CD4-positive, alpha-beta T cell treated with Interleukin-15 for 1 hour (primary cell): ENCODE measurements around the gene PPP2R2B.
"Not testable (repeated sequence)": the region's sequence is repeated elsewhere in the genome, so short reads cannot be mapped to it uniquely, and the experiment has no call there.

Experiments used
- DNase-seq: peaks from one replicate; pipeline ENCODE4 v3.0.0-alpha.2; 2020

Gene PPP2R2B

DNA sequence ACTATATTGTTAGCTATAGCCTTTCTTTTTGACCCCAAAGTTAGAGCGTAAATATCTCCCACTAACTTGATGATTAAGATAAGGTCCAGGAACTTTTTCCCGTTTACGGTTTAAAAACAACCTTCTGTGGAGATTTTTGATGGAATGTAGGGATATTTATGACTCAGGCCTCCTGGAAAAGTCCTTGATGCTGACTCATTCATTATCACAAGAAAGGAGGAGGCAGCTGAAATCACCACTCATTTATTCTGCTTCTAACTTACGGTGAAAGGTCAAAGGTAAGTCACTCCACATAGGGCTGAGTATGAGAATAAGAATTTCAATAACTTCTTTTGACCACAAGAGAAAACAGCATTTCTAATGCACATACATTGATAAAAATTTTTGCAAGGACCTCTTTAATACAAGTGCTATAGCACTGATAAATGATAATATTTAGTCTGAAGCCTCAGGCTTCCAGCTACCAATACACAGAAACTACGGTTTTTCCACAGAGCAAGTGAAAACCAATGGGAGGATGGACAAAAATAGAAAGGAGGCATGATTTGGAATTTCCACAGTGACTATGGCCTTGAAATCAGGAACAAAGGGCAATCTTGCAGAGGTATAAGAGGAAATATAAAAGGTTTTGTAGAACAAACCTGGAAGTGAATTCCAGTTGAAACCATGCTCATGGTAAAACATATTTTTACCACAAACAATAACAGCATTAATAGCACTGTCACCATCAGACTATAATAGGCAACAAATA, 146.5 kb downstream of the PPP2R2B start:
- no peak for DNase-seq

DNA sequence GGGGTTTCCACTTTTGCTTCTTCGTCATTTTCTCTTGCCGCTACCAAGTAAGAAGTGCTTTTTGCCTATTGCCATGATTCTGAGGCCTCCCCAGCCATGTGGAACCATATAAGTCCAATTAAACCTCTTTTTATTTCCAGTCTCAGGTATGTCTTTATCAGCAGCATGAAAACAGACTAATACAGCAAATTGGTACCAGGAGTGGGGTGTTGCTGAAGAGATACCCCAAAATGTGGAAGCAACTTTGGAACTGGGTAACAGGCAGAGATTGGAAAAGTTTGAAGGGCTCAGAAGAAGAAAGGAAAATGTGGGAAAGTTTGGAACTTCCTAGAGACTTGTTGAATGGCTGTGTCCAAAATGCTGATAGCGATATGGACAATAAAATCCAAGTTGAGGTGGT, 149.8 kb downstream of the PPP2R2B start:
- DNase-seq = not testable (repeated sequence)

DNA sequence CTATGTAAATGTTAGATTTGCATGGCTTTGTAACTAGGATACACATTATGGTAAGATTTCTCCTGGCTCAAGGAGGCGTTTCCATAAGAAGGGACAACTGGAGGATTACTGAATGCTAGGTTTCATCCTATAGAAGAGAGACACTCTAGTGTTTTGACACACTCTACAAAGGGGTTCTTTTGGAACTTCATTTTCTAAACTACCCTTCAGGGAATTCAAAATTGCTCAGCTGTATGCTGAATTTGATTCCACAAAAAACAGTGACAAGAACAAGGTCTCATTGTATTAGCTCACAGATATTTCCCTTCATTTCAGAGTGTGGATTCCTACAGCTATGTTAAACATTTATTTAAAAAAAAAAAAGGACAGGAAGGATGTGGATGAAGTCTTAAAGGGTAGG, 151.7 kb downstream of the PPP2R2B start:
- DNase-seq = no peak

DNA sequence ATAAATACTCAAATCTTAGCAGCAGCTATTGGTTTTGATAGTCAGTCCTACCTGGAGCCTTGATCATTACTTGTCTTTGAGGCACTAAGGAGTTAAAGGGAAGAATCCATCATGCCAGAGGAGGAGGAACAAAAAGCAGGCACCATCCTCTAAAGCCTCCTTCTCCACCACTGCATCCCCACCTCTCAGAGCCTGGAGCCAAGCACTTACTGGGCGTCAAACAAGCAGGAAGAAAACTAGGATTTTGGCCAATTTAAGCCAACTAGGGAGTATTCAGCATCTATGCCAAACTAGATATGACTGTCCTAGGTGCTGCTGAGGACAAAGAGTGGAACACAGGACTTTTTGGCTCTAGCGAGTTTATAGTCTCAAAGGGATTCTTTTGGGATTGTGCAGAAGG, 152.5 kb downstream of the PPP2R2B start:
- DNase-seq = no peak

DNA sequence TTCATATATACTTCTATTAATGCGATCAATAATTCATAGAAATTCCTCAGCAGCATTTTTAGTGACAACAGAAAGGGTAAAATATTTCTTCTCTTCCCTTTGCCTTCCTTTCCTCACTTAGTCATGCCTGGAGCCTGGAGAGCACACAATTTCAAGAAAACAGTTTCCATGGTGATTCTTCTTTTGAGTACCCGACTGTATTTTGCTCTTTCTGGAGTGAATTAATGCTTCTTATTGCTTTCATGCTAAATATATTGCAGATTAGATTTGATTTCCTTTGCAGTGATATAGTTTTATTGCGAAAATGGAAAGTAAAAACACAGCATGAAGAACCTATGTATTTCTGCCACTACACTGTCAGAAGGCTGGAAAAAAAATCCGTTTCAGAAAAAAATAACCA, 153.5 kb downstream of the PPP2R2B start:
- DNase-seq = no peak

DNA sequence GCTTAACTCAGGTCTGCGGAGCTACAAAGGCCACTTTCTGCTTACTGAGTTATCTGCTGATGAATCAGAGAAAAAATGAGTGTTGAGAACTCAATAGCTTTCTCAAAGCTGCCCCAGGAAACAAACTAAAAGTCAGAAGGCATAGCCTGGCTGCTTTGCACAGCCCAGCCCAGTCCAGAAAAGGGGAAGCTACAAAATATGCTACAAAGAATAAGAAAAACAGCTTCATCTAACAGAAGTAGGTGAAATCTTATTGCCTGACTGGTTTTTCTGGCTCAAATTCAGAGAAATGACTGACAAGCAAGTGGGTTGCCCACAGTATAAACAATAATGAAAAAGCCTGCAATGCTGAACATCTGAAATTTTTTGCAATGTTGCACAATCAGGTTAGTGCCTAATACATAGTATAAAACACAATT, 156.2 kb downstream of the PPP2R2B start:
- DNase-seq = no peak

DNA sequence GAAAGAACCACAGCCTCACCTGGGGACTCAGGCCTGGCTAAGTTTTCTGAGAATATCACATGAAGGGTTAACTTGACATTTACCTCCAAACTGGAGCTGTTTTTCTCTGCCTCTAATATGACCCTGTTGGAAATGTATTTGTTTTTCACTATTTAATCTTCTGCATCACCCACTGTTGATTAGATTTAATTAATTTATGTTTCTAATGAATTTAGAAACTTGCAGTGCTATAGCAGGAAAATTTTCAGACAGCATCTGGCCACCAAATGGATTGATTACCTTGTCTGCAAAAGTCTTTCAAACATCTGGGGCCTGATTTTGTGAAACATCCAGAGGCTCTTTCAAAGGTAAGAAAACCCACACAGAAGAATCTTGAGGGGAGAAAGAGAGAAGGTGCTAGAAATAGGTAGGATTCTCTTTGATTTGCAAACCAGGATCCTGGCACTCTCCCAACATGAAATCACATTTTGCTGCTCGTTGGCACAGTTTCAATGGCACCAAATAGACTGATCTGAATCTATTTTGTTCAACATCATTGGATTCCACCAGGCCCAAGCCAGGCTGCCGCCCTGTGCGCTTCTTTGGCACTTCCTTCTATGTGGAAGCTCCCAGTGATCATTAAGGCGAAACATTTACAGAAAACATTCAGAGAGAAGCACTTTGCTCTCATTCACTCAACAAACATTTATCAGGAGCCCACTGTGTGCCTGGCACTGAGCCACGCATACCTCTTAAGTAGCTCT, 157.3 kb downstream of the PPP2R2B start:
- DNase-seq = no peak

DNA sequence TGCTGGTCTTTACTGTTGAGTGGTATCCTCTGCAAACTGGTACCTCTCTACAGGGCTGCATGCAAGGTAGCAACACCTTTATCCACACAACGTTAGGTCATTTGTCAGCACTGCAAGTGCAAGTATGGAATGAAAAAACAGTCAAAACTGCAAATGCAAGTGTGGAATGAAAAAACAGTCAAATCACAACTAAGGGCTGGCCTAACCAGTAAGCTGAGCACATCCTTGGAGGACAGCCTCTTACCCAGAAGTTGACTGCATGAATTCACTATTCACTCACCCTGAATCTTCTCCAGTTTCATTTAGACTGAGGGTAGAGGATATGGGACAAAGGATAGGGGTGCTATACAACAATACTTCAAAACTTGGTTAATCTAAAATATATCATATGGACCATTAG, 158.4 kb downstream of the PPP2R2B start:
- no peak for DNase-seq

DNA sequence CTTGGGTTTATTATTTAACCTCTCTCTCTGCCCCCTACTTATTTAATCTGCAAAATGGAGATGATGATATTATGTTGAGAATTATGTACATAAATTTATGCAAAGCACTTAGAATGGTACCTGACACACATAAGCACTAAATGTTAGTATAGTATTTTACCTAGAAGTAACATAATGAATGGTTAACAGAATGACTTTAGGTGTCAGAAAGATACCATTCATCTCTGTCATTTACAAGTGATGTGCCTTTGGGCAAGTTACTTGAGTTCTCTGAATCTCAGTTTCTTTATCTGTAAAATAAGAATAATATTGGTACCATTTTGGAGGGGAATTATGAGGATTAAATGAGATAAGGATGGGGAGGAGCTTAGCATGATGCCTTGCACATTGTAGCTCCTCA, 159.4 kb downstream of the PPP2R2B start:
- DNase-seq = no peak

DNA sequence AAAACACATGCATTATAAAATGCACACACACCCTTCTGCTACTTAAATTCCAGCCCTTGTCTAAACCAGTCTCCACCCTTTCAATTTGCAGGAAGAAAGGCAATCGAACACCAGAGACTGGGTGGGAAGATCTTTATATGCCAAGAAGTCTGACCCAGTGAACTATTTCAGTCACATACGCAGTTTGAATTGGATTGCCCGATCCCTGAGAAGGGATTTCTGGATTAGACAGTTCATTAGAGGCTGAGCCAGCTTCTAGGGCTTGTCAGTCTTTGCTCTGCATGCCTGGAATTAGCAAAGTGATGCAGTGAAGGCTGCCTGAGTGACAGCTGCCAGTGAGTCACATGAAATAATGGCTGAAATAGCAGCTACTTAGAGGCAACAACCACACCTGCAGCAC, 159.9 kb downstream of the PPP2R2B start:
- DNase-seq = no peak

DNA sequence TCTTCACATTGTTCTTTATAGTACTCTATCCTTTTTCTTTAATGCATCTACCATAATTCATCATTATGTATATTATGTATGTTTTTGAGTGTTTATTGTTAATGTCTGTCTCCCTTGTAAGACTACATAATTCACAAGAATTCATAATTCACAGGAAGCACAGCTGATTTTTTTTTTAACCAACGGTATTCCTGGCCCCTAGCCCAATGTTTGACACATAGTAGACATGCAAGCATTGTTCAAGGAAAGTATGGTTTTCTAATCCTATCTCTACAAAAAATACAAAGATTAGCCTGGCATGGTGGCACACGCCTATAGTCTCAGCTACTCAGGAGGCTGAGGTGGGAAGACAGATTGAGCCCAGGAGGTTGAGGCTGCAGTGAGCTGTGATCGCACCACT, 160.6 kb downstream of the PPP2R2B start:
- DNase-seq = no peak

DNA sequence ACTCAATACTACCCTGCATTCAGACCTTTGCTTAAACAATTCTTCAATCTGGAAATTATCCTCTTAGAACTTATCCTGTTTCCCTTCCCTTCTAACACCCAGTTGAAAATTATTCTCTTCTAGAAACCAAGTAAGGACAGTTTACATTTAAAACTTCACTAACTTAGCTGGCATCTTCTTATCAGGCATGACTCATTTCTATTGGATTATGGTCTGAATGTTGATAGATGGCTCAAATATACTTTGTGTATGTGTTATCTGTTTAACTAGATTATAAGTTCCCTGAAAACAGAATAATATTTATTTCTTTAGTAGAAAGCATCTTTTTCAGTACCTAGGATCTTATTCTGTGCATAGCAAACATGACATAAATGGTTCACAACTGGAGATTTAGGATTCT, 161.9 kb downstream of the PPP2R2B start:
- no peak for DNase-seq

DNA sequence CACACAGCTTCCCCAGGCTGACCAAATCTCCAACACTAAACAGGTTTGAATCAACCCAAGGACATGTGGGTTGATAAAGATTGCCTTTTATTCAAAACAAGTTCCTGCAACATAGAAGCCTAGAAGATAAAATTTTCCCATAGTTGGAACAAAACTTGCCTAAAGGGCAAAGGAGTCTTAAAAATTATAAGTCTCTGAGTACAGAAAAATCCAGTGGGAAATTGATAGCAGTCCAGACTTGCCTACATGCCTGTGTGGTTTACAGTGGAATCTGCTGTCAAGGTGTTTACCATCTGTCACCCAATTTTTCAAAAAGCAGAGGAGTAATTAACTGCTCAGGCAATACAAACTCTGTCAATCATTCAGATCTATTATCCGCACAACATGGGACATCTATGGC, 168.2 kb downstream of the PPP2R2B start:
- no peak for DNase-seq

DNA sequence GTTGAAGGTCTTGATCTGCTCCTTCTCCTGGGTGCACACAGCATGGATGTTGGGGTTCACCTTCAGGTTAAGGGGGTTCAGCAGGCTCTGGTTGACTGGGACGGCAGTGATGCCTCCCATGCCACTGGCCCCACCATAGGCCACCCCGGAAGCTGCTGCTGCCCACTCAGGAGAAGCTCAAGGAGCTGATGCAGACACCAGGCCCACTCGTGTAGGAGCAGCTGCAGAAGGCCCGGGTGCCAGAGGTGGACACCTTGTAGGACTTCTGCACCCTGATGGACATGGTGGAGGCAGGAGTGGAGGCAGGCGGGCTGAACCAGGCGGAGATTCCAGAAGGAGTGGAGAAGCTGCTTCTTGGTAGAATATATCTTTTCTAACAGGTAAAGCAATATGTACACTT, 171.2 kb downstream of the PPP2R2B start:
- no peak for DNase-seq

DNA sequence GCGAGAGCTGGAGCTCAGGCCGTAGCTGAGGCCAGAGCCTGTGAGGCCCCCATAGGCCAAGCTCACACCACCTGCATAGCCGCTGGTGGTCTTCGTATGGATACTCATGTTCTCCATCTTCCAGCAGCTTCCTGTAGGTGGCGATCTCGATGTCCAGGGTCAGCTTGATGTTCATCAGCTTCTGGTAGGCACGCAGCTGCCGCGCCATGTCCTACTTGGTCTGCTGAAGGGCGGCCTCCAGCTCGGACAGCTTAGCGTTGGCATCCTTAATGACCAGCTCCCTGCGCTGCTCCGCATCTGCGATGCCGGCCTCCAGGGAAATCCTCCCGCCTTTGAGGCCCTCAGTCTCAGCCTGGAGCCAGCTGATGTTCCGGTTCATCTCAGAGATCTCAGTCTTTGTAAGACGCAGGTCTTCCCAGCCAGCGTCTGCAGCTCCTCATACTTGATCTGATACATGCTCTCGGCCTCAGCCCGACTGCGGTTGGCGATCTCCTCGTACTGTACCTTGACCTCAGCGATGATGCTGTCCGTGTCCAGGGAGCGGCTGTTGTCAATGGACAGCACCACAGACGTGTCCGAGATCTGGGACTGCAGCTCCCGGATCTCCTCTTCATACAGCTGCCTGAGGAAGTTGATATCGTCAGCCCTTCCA, 172.1 kb downstream of the PPP2R2B start:
- no peak for DNase-seq

DNA sequence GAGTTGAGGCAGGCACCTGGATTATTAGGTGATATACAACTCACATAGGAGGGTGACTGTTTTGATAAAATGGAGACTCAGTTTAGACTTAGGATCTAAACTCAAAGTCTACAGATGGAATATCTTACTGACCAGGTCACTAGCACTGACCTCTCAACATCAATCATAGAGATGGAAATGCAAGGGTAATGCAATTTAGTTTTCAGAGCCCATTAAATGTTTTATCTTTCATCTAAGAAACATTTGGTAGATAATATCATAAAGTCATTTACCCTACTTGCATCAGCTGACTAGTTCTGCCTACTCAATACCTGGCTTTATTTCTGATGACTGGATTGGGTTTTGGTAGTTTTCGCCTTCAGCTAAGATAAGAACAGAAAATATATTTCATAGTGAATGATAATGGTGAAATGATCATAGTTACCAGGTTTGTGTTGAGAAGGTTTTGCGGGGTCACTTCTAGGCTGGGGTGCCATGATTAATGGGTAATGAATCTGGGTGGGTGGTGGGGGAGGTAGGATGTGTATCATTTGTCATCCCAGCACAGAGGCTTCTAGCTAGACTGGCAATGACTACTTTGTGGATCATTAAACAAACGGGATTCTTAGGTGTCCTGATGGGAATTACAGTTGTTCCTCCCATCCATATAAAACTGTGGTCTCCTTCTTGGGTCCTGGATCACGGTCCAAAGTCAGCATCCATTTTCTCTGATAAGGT, 173.4 kb downstream of the PPP2R2B start:
- DNase-seq = no peak

DNA sequence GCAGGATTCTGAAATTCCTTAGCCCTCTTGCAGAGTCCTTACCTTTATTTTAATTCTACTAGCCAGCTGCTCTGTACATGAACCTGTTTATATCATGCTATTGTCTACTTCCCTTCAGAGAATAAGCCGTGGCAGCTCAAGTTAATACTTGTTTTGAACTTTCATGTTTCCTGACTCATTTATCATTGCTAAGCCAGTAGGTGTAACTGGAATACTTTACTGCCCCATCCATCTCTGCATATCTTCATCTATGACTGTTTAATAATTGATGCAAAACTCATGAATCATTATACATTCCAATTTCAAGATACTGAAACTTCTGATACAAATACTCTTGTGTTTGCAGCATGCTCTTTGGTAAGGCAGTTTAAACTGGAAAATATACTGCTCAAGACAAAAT, 174.7 kb downstream of the PPP2R2B start:
- DNase-seq = no peak

DNA sequence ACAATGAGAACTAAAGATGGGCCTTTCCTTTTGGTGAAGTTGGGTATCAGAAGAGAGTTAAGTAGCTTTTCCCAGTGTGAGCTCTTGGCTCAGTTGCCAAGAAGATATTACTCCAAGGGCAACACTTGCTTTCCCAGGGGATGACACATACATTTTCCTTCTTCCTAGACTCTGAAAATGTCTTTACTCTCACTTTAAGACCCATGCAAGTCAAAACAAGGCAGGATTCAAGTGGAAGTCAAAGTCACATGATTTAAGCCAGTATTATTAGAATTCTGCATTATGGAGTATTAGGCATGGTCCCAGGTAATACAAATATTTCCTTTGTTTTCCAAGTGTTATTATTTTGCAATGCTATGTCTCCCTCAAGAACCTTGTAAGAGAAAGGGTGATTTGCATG, 175.1 kb downstream of the PPP2R2B start:
- DNase-seq = no peak

DNA sequence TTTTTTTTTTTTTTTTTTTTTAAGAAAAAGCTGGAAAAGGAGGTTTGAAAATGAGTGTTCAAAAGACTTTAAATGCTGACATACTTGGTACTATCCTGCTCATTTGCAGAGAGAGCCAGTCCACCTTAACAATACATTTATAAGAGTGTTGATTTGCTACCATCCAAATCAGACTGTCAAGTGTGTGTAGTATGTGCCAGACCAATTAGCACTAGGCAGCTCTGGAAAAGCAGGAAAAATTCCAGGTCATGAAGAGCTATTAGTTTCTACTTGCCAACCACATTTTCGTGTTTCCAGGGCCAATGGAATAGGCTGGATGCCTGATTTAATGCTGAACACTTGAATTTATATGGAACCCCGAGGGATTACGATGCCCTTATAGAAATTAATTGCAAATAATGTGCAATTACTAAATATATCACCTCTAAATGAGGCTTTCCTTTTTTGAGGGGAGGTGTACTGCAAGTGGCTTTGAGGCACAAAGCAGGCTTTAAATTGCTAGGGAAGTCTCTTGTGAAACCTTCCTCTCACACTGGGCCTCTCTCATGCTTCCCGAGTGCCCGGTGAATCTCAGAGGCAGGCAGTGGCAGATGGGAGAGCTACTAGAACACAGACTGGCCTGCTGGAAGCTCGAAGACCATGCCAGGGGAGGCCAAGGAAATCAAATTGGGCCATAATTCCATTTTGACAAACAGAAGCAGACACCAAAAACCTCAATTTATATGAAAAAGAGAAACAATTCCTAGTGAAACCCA, 178.7 kb downstream of the PPP2R2B start:
- DNase-seq = no peak

DNA sequence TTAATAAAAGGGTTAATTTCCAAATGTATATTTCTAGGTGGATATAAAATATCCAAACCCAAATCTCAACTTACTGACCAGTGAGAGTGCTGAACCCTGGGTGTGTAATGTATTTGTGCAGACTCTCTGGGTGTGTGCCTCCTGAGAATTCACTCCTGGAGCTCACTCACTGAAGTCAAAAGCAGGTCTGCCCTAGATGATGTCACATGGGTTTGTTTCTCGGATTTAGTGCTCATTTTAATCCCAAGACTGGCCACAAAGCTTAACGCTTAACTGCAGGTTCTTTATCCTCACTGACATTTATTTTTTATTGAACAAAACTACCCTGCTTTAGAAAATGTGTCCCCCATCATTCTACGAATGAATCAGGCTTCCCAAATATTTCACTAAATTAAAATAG, 179.4 kb downstream of the PPP2R2B start:
- no peak for DNase-seq

DNA sequence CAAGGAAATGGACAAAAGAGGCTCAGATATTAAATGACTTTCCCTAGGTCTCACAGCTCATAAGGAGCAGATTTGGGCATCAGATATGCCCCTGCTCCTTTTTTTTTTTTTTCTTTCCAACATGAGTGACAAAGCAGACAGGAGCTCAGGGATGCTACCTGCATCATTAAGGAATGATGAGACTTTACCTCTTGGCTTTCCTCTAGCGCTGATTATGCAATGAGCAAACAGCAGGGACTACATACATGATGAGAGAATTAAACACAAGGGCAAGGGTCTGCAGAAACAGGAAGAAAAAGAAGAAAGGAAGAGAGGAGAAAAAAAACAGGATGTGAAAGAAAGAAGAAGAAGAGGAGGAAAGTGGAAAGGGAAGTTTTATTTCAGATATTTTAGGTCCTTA, 179.9 kb downstream of the PPP2R2B start:
- DNase-seq = no peak

DNA sequence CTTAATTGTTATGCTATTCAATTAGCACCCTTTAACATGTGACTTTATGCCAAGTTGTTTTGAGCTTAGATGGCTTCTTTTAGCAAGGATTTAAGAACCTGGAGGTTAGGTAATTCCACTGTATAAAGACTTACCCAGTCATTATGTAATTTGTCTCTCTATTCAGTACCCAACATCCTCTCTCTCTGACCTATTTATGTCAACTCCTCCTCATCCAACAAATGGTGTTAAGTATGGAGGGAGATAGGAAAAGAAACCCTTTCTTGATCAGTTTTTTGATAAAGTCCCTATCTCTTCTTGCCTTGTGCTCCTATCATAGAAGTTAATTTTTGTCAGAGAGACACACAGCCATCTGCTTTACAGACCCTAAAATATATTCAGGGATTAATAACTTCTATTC, 181.3 kb downstream of the PPP2R2B start:
- DNase-seq = no peak

DNA sequence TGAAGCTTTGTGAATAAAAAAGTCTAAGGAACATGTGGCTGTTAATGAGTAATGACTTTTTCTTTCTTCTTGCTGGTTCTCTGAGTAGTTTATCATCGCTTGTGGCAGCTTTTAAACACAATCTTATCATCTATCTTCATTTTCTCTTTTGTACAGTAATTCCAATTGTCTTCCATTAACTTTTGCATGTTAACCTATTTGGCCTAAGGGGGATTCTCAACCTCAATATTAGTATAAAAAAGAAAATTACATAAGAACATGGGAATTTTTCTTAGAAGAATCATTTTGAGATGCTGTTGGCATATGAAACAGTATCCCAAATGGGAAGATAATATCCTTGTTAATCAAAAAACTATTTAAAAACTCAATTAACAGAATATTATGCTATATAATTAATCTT, 182.9 kb downstream of the PPP2R2B start:
- DNase-seq = no peak
